ENCODE measurements around the gene CLEC2D.

DNA sequence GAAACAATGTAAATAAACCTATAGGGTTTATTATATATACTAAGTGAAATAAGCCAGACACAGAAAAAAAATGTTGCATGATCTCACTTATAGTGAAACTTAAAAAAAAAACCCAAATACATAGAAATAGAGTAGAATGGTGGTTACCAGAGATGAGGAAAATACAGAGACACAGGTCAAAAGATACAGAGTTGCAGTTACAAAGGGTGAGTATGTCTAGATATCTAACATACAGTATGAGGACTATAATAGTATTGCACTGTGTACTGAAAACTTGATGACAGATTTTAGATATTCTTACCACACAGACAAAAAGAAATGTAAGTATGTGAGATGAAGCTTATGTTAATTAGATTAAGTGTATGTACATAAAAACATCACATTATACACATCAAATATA lies 28.1 kb downstream of the CLEC2D start:
- no peak for TF ChIP-seq POLR2AphosphoS5 (IDR thresholded peaks at IDR 0.05)
- TF ChIP-seq, protein P1, sequence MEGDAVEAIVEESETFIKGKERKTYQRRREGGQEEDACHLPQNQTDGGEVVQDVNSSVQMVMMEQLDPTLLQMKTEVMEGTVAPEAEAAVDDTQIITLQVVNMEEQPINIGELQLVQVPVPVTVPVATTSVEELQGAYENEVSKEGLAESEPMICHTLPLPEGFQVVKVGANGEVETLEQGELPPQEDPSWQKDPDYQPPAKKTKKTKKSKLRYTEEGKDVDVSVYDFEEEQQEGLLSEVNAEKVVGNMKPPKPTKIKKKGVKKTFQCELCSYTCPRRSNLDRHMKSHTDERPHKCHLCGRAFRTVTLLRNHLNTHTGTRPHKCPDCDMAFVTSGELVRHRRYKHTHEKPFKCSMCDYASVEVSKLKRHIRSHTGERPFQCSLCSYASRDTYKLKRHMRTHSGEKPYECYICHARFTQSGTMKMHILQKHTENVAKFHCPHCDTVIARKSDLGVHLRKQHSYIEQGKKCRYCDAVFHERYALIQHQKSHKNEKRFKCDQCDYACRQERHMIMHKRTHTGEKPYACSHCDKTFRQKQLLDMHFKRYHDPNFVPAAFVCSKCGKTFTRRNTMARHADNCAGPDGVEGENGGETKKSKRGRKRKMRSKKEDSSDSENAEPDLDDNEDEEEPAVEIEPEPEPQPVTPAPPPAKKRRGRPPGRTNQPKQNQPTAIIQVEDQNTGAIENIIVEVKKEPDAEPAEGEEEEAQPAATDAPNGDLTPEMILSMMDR (IDR thresholded peaks at IDR 0.05 in 8 of 11, conservative IDR thresholded peaks at IDR 0.05 in 3 of 11) = no peak

Data from spleen (tissue), 7 donors.